HG03095 (cell line): ENCODE results near the gene TNFRSF19.

ENCODE experiments used
- ATAC-seq: cut with Tn5 transposase; IDR thresholded peaks from one replicate; pipeline ENCODE4 v1.9.1; 2021; ENCODE audit warnings: moderate library complexity; ENCODE audit not compliant: unreplicated experiment

Gene TNFRSF19

GRCh38 chr13:23600534-23600933, 30.3 kb downstream of the TNFRSF19 start:
- no peak for ATAC-seq

- no peak for ATAC-seq
Measured at GRCh38 chr13:23605831-23606230, 35.6 kb downstream of the TNFRSF19 start.

- no peak for ATAC-seq
Measured at GRCh38 chr13:23608138-23608537, 37.9 kb downstream of the TNFRSF19 start.

DNA sequence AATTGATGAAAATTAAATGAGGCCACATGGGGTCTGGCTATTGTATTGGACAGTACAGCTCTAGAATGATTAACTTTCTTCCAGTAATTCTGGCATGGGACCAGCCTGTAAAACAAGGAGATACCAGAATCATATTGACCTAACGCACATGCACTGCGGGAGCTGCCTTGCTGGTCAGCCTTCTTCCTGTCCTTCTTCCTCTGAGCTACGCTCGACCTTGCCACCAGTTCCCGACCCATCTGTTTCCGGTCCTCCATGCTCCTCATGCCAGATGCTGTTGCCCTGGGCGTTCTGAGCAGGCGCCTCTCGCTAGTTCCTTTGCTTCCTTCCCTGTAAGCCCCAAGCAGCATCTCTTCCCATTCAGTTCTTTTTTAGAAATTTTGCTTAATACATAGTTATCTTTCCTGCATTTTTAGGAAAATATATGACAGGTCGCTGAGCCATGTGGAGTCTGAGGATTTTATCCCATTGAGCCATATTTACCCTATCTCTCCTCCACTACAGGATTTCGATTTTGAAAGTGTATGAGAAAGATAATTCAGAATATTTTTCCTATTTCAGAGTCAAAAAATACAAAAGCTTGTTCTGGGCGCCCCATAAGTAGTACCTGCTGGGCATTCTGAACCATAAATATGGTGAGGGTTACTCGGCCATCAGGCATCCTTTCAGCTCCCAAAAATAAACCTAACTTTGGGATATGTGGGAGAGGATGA, 38.6 kb downstream of the TNFRSF19 start:
- no peak for ATAC-seq

- ATAC-seq = no peak
Measured at GRCh38 chr13:23609414-23609760, 39.2 kb downstream of the TNFRSF19 start.

- no peak for ATAC-seq
Measured at GRCh38 chr13:23609874-23610576, 39.8 kb downstream of the TNFRSF19 start.

DNA sequence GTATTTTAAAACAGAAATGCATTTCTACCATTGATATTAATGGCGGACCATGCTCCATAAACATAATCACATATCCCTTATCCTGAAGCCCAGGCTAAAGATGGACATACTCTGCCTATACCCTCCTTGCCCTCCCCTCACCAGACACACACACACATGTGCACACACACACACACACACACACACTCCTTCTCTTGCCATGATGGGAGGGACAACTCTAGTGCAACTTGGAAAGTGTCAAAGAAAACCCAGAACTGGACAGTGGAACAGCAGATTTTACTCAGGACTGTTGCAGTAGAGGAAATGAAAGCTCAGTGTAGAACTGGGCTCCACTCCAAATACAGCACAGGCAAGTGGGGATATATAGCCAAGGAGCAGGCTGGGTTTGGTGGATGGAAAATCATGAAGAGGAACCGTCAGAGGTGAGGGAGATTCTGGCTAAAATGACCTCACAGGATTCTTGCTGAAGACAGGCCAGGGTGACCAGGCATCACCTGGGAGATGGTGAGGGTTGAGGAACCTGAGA, 40.8 kb downstream of the TNFRSF19 start:
- no peak for ATAC-seq

DNA sequence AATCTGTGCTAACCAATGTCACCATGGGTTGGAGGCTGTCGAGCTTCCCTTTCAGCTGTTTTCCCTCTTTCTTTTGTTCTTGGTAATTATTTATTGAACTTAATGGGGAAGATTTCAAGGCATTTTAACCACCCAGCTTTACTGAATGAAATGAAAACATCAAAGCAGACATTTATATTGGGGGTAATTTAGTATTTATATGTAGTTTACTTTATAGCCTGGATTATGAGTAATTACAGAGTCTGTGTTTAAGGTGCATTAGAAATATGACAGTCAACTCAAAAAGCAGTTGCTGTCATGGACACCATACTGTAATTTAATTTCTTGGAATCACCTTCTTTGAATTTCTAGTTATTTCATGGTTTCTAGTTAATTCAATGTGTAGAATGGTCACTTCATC, 42.0 kb downstream of the TNFRSF19 start:
- no peak for ATAC-seq

- ATAC-seq = no peak
Measured at GRCh38 chr13:23612731-23613130, 42.5 kb downstream of the TNFRSF19 start.

DNA sequence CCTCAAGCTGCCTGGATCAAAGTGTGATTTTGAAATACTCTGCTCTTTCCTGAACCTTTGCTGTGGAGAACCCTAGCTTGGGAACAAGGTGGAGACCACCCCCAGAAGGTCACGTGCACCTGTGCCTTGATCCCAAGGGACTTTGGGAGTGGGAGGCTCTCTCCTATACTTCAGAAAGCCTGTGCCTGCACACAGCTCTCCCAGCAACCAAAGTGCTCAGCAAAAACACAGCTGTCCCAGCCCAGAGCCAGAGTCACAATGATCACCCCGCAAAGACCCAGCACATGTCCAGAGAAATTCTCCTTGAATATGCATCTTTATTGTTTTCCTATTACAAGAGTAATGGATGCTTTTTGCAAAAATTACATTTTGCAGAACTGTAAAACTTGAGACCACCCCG, 43.4 kb downstream of the TNFRSF19 start:
- ATAC-seq = no peak

DNA sequence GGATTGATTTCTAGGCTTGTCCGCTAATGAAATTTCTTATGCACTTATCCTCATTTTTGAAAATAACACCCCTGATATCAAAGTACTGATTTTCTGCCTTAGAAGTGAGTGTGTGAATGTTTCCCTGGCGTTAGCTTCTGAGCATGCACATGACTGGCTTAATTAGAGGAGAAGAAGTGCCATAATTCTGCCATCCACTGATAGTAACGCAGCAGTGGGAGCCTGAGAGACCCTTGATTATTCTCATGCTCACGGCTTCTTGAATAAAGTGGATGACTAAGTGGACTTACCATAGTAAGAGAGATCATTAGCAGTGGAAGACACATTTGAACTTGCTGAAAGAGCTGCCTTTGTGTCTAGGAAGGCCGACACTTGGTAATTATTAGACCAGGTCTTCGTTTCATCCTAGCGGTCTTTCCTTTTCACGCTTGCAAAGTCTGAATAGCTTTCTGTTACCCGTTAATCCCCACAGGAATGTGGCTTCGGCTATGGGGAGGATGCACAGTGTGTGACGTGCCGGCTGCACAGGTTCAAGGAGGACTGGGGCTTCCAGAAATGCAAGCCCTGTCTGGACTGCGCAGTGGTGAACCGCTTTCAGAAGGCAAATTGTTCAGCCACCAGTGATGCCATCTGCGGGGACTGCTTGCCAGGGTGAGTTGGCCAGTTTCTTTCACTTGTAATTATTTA, 45.3 kb downstream of the TNFRSF19 start:
- ATAC-seq = no peak

DNA sequence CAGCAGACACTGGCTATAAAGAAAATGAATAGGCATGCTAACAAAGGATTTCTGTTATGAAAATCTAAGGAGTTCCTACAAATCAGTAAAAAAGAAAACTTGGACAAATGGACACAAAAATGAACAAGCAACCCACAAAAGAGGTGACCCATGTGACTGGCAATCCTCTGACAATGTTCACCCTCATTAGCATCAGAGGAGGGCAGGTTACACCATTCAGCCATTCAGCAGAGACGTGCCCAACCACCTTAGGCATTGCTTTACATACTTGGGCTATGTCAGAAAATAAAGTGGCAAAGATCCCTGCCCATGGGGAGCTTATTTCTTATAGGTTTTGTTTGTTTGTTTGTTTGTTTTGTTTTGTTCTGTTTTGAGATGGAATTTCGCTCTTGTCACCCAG, 46.0 kb downstream of the TNFRSF19 start:
- no peak for ATAC-seq

- no peak for ATAC-seq
Measured at GRCh38 chr13:23617551-23618024, 47.4 kb downstream of the TNFRSF19 start.

DNA sequence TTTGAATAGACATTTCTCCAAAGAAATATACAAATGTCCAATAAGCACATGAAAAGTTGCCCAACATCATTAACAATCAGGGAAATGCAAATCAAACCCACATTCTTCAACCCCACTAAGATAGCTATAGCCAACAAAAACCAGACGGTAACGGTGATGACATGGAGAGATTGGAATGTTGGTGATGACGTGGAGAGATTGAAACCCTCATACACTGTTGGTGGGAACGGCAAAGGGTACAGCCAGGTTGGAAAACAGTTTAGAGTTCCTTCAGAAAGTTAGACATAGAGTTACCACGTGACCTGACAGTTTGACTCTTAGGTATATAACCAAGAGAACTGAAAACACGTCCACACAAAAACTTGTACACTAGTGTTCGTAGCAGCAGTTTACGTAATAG, 48.1 kb downstream of the TNFRSF19 start:
- ATAC-seq = no peak

DNA sequence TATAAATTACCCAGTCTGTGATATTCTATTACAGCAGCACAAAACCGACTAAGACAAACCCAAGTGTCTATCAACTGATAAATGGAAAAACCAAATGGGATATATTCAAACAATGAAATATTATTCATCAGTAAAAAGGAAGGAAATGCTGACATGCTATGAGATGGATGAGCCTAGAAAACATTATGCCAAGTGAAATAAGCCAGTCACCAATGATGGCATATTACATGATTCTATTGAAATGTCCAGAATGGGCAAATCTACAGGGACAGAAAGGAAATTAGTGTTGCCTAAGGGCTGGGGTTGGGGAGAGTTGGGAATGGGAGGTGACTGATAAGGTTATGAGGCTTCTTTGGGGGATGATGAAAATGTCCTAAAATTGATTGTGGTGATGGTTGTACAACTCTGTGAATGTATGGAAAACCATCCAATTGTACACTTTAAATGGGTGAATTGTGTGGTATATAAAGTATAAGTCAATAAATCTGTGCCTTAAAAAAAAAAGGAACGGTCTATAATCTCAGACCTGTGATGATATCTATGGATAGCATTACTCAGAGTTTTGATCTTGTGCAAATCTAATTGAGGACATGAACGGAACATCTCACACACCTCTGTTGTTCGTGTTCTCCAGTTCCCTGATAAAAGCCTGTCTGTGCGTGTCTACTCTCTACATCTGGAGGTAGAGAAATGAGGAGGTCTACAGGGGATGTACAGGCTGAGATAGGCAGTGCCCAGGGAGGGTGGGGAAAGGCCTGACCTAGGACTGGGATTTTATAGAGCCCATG, 49.0 kb downstream of the TNFRSF19 start:
- no peak for ATAC-seq

- ATAC-seq = no peak
Measured at GRCh38 chr13:23620211-23620610, 50.0 kb downstream of the TNFRSF19 start.

GRCh38 chr13:23620613-23621315, 50.6 kb downstream of the TNFRSF19 start:
- no peak for ATAC-seq

- ATAC-seq = no peak
Measured at GRCh38 chr13:23621316-23621645, 51.1 kb downstream of the TNFRSF19 start.

GRCh38 chr13:23622985-23623384, 52.8 kb downstream of the TNFRSF19 start:
- ATAC-seq = no peak

- ATAC-seq = no peak
Measured at GRCh38 chr13:23623394-23623793, 53.2 kb downstream of the TNFRSF19 start.
